Kidney (tissue), 14 donors: ENCODE measurements around the gene PLCH1. TPM values are rescaled to one million over a fixed set of nuclear protein-coding genes. Genes with fewer than 3 reads are reported as not detected.
A peak's percentile ranks its signal among the peaks of the same experiment; 100 is the strongest.

Experiments
- DNase-seq, 5 donors: peaks; one replicate each; pipeline ENCODE4 v3.0.0-alpha.2; 2013 to 2020
- FAIRE-seq: peaks from 2 replicates; lab custom pipeline; 2012; peaks lifted over from hg19 to GRCh38; lab: Jason Lieb, UNC
- H3K27ac ChIP-seq, 2 donors: one replicate each; pipeline ENCODE4 v1.7.0; 2013; ENCODE audit warnings: low read depth in 2 of 2, low read length in 2 of 2, inconsistent platforms in 1 of 2
- H3K27me3 ChIP-seq: one replicate; pipeline ENCODE4 v1.7.1; 2013; ENCODE audit warnings: low read length, inconsistent platforms; ENCODE audit not compliant: control insufficient read depth, insufficient read depth
- H3K36me3 ChIP-seq, 3 donors: one replicate each; pipeline versions ENCODE4 v1.7.0 to v1.7.1; 2013; ENCODE audit warnings: low read length in 3 of 3, control low read depth in 1 of 3, inconsistent platforms in 1 of 3; ENCODE audit not compliant: insufficient read depth in 3 of 3, control insufficient read depth in 2 of 3
- H3K4me1 ChIP-seq, 3 donors: one replicate each; pipeline versions ENCODE4 v1.7.0 to v1.7.1; 2013; ENCODE audit warnings: low read length in 3 of 3, inconsistent platforms in 1 of 3, low read depth in 1 of 3; ENCODE audit not compliant: control insufficient read depth in 2 of 3, insufficient read depth in 2 of 3
- H3K4me3 ChIP-seq, 3 donors: one replicate each; pipeline versions ENCODE4 v1.7.0 to v1.8.1; 2013; ENCODE audit warnings: low read length in 3 of 3, control low read depth in 1 of 3, inconsistent platforms in 1 of 3
- H3K9ac ChIP-seq, 3 donors: one replicate each; pipeline versions ENCODE4 v1.7.0 to v1.7.1; 2013; ENCODE audit warnings: low read length in 3 of 3, control low read depth in 1 of 3, inconsistent platforms in 1 of 3
- H3K9me3 ChIP-seq, 3 donors: one replicate each; pipeline versions ENCODE4 v1.7.0 to v1.7.1; 2013; ENCODE audit warnings: low read length in 3 of 3, control low read depth in 1 of 3, inconsistent platforms in 1 of 3; ENCODE audit not compliant: control insufficient read depth in 2 of 3, insufficient read depth in 1 of 3
- CTCF ChIP-seq: IDR thresholded peaks from 3 replicates; pipeline ENCODE4 v1.5.1; 2012; ENCODE audit warnings: mild to moderate bottlenecking, moderate library complexity, borderline replicate concordance; ENCODE audit not compliant: insufficient read depth; ENCODE audit errors: extremely low read depth
- intact Hi-C: fragments of 100-400 bp; cut with DNase I; formaldehyde crosslinking; loops from one replicate; pipeline ENCODE4 v1.11.1; 2022
- polyA plus RNA-seq: library from polyadenylated mRNA; stranded (reverse); fragments of 350-450 nt; fragmentation: Illumina TruSeq; extraction: RNeasy Lipid Tissue Mini Kit (QIAGEN cat#74804); gene quantifications from one replicate; pipeline ENCODE4 v1.2.3, GENCODE V29; 2014; ENCODE audit warnings: low read depth, low replicate concordance; ENCODE audit not compliant: insufficient read depth
- total RNA-seq: library from RNA; stranded (reverse); fragmentation: NEBNext Ultra II Directional; extraction: Animal tissue kit (Norgen Biotek cat#: 25700); gene quantifications from one replicate; pipeline ENCODE4 v1.2.1, GENCODE V29; 2021
- donor health status: control.
- donor health status: control.
- donor health status: control.
- donor health status: control.
- donor health status: control.
- donor health status: DM: yes; HTN: yes; CAD: no.
- donor health status: Normal renal cell carcinoma (clear cell type).

The PLCH1 gene
- total and polyA plus RNA-seq, 2 donors from 2014 or later, result 1.6 to 9.6 TPM

GRCh38 chr3:155549087-155549486 is 195.8 kb downstream of the PLCH1 start:
- Histone ChIP-seq H3K9me3 (no peaks in the 10 kb centered on the region), H3K27ac (no peak overlapping the region), H3K4me1 (peaks cover 2 to 19% (median 7%) of the 10 kb centered on the region in 3 donors), H3K4me3 (no peak overlapping the region), H3K27me3 (no peaks in the 10 kb centered on the region), H3K36me3 (no peaks in the 10 kb centered on the region), H3K9ac (no peak overlapping the region)
- no peak for FAIRE-seq
- intact Hi-C loops, result no loop called here
- peak in 2 of 5 donors; percentile 27 to 29 for DNase-seq
- no peak for TF ChIP-seq CTCF

DNA sequence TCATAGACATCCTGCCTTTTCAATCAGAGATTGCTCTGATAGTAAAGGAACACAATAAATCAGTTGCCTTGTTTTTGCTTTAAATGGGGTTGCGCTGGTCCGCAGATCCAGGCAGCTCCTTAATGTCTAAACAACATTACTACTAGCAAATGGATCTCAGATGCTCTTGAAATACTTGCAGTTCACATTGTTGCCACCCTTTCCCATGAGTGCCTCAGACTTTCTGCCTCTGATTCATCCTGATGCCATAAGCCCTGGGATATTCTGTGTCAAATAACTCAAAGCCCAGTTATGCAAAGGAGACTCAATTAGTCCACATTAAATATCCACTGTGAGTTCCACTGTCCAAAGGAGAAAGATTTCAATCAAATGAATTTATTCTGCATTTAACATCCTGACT is 196.7 kb downstream of the PLCH1 start:
- no peaks in the 10 kb centered on the region for H3K36me3 ChIP-seq
- no peak for TF ChIP-seq CTCF
- H3K4me3 ChIP-seq, result no peak overlapping the region
- FAIRE-seq (no peak), DNase-seq (no peak)
- no peaks in the 10 kb centered on the region for H3K9me3 ChIP-seq
- no peak overlapping the region for H3K9ac ChIP-seq
- H3K27me3 ChIP-seq, result no peaks in the 10 kb centered on the region
- no peak overlapping the region for H3K27ac ChIP-seq
- intact Hi-C loops, result no loop called here
- peaks cover 2 to 14% (median 2%) of the 10 kb centered on the region in 3 donors for H3K4me1 ChIP-seq

GRCh38 chr3:155535098-155535497 is 209.8 kb downstream of the PLCH1 start:
- Histone ChIP-seq H3K9me3 (no peaks in the 10 kb centered on the region), H3K27ac (no peak overlapping the region), H3K4me1 (no peaks in the 10 kb centered on the region), H3K36me3 (no peaks in the 10 kb centered on the region), H3K4me3 (no peak overlapping the region), H3K9ac (no peak overlapping the region), H3K27me3 (no peaks in the 10 kb centered on the region)
- DNase-seq, result no peak
- intact Hi-C loops, result no loop called here
- no peak for FAIRE-seq
- TF ChIP-seq CTCF, result no peak

DNA sequence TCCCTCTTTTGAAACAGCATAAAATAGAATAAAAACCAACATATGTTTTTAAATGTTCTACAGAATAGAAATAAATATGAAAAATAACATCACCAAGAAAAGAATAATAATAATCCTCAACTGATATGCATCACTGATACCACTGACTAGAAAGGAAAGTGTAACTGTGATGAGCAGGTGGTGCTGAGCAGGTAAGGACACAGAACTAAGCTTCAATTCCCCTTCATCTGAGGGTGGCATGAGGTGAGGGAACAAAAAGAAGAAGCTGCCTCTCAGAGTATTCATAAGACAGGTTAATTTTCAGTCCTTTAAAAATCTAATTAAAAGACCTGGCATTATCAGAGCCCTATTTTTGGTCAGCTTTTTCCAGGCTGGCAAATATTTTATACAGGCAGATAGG is 216.3 kb downstream of the PLCH1 start:
- no peak for FAIRE-seq
- no peak for DNase-seq
- no peaks in the 10 kb centered on the region for H3K27me3 ChIP-seq
- no peaks in the 10 kb centered on the region for H3K4me1 ChIP-seq
- no peak overlapping the region for H3K9ac ChIP-seq
- no peaks in the 10 kb centered on the region for H3K9me3 ChIP-seq
- intact Hi-C loops, result no loop called here
- no peak for TF ChIP-seq CTCF
- no peak overlapping the region for H3K4me3 ChIP-seq
- H3K27ac ChIP-seq, result no peak overlapping the region
- no peaks in the 10 kb centered on the region for H3K36me3 ChIP-seq
